VCaP (cell line): ENCODE data around the gene ASIC3.

ENCODE experiments used
- H3K27ac ChIP-seq: fragments of 450-650 bp; 2 replicates; pipeline ENCODE4 v1.5.1; 2017
- TF ChIP-seq, protein P1 (sequence below): fragments of 450-650 bp; conservative IDR thresholded peaks from 2 replicates; pipeline ENCODE4 v1.5.1; 2017; ENCODE audit warnings: mild to moderate bottlenecking, moderate library complexity

ASIC3 gene

DNA sequence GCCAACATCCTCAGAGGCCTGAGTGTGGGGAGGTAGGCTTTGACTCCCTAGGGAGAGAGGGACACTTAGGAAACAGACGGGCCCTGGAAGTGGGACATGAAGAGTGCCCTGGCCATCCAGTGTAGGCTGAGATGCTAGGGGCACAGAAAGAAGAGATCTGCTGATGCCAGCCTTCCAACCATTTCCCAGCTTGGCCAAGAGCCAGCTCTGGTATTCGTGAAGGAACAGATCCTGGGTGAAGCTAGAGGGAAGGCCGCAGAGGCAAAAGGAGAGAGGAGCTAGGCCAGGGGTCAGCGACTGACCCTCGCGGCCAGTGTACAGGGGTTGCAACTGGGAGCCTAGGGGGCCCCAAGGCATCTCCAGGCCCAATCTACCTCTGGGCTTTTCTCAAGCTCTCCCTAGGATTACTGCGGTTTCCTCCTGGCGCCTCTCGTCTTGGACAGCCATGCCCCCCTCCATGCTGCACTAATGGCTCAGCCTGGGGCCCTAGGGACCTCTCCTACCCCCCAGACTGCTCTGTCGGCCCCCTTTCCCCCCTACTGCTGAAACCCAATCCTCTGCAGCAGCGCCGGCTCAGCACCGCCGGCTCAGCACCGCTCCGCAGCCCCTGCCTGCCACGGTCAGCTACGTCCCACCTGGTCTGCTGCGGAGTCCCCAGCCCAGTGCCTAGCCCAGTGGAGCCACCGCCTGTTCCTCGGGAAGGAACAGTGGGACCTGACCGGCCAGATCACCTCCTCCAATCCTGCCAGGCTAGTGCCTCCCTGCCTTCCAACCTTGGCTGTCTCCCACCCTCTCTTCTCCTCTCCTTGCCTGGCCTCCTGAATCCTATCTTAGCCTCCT lies at the start of gene ASIC3:
Gene ASIC3 (plus strand): TSS at position 556 of the 840 bp plus-strand sequence. CDS start 355 bp downstream, outside the sequence.
- TF ChIP-seq, protein P1, sequence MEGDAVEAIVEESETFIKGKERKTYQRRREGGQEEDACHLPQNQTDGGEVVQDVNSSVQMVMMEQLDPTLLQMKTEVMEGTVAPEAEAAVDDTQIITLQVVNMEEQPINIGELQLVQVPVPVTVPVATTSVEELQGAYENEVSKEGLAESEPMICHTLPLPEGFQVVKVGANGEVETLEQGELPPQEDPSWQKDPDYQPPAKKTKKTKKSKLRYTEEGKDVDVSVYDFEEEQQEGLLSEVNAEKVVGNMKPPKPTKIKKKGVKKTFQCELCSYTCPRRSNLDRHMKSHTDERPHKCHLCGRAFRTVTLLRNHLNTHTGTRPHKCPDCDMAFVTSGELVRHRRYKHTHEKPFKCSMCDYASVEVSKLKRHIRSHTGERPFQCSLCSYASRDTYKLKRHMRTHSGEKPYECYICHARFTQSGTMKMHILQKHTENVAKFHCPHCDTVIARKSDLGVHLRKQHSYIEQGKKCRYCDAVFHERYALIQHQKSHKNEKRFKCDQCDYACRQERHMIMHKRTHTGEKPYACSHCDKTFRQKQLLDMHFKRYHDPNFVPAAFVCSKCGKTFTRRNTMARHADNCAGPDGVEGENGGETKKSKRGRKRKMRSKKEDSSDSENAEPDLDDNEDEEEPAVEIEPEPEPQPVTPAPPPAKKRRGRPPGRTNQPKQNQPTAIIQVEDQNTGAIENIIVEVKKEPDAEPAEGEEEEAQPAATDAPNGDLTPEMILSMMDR = no peak
- no peak within 1 kb of the TSS for H3K27ac ChIP-seq

DNA sequence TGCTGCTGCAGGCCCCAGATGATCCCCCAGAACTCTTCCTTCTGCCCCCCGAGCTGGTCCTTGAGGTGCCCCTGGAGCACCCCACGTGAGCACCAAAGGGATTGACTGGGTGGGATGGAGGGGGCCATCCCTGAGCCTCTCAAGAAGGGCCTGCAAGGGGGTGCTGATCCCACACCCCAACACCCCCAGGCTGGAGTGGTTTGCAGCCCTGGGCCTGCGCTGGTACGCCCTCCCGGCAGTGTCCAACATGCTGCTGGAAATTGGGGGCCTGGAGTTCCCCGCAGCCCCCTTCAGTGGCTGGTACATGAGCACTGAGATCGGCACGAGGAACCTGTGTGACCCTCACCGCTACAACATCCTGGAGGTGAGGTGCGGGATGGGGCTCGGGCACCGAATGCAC lies 49.3 kb upstream of the ASIC3 start:
- TF ChIP-seq, protein P1 = no peak
- H3K27ac ChIP-seq = no peak overlapping the region

DNA sequence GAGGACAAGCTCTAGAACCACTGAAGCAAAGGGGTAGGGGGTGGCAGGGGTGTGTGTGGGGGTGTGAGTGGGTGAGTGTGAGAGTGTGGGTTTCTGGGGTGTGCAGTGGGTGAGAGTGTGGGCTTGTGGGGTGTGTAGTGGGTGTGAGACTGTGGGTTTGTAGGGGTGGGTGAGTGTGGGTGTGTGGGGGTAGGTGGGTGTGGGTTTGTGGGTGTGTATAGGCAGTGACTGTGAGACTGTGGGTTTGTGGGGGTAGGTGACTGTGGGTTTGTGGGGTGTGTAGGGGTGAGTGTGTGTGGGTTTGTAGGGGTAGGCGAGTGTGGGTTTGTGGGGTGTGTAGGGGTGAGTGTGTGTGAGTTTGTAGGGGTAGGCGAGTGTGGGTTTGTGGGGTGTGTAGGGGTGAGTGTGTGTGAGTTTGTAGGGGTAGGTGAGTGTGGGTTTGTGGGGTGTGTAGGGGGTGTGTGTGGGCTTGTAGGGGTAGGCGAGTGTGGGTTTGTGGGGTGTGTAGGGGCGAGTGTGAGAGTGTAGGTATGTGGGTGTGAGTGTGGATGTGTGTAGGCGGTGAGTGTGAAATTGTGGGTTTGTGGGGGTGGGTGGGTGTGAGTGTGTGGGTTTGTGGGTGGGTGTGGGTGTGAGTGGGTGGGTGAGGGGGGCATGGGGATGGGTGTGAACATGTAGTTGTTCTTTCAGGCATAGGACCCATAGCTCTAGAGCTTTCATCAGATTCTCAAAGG lies 48.7 kb upstream of the ASIC3 start:
- no peak overlapping the region for H3K27ac ChIP-seq
- TF ChIP-seq, protein P1 = no peak

DNA sequence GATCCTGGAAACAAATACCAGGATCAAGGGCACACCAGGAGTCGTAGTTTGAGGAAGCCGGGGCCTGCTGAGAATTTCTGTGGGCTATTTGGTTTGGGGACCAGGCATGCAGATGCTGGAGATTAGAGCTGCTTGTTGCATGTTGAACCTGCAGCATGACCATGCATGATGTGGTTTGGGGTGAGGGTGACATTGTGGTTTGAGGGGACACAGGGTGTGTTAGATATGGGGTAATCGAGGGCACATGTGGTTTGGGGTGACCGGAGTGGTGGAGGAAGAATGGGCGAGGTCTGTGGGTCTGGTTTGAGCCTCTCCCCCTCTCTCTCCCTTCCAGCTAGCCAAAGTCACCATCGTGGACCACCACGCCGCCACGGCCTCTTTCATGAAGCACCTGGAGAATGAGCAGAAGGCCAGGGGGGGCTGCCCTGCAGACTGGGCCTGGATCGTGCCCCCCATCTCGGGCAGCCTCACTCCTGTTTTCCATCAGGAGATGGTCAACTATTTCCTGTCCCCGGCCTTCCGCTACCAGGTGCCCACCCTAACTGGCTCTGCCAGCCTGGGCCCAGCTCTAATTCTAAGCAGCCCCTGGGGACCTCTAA lies 47.3 kb upstream of the ASIC3 start:
- H3K27ac ChIP-seq = no peak overlapping the region
- TF ChIP-seq, protein P1 = no peak

DNA sequence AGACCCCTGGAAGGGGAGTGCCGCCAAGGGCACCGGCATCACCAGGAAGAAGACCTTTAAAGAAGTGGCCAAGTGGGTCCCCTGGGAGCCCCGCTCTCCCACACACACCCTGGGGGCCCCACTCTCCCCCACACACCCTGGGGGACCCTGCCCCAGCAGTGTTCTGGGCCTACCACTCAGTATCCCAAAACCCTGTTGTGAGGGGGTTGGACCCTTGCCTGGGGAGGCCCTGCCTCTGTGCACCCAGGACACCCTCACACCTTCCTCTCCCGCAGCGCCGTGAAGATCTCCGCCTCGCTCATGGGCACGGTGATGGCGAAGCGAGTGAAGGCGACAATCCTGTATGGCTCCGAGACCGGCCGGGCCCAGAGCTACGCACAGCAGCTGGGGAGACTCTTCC lies 46.8 kb upstream of the ASIC3 start:
- peak overlapping the region; percentile 28 for H3K27ac ChIP-seq
- TF ChIP-seq, protein P1 = no peak

DNA sequence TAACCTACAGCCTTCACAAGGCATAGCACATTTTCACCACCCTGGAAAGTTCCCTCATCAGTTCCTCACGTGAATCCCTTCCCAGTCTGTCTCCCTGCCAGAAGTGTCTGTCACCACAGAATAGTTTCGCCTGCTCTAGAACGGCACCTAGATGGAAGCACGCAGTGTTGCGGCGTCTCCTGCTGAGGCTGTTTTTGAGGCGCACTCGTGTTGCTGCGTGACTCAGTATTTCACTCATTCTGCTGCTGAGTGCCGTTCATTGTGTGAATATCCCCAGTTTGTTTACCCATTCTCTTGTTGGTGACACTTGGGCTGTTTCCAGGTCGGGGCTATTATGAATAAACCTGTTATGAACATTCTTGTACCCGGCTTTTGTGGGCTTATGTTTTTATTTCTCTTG lies 44.8 kb upstream of the ASIC3 start:
- TF ChIP-seq, protein P1 = no peak
- no peak overlapping the region for H3K27ac ChIP-seq

DNA sequence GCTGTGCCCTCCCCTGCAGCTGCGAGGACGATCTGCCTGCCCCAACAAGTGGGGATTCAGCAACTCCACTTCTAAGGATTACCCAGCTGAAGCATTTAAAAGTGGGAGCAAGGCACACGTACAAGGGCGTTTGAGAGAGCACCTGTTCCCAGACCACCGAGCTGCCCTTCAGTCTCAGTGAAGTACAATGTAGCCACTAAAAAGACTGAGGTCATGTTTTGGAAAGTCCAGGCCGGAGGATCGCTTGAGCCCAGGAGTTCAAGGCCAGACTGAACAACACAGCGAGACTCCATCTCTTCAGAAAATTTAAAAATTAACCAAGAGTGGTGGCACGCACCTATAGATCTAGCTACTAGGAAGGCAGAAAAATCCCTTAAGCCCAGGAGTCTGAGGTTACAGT lies 42.8 kb upstream of the ASIC3 start:
- TF ChIP-seq, protein P1 = no peak
- no peak overlapping the region for H3K27ac ChIP-seq
